Neural cell (in vitro differentiated cells): ENCODE measurements around the gene RBFA. TPM values are rescaled to one million over a fixed set of nuclear protein-coding genes. Genes with fewer than 3 reads are reported as not detected.

ENCODE experiments used
- H2AFZ ChIP-seq: fragments of 200-600, 300-800 bp; sonication (generic), shearing (Covaris generic); 2 replicates; pipeline ENCODE4 v1.6.0; 2014; ENCODE audit warnings: low read depth, mild to moderate bottlenecking, antibody characterized with exemption, low read length, moderate library complexity
- H3F3A ChIP-seq: fragments of 200-600 bp; shearing (Covaris generic); 2 replicates; pipeline ENCODE4 v1.6.1; 2016; ENCODE audit warnings: mild to moderate bottlenecking, moderate library complexity, mixed read lengths, antibody characterized with exemption, low read length; ENCODE audit not compliant: insufficient read depth, poor library complexity, severe bottlenecking
- H3K27ac ChIP-seq: fragments of 200-600, 300-800 bp; sonication (generic), shearing (Covaris generic); 2 replicates; pipeline ENCODE4 v1.5.1; 2014; ENCODE audit warnings: mild to moderate bottlenecking, low read length, moderate library complexity
- H3K27me3 ChIP-seq: fragments of 300-800, 200-600 bp; sonication (generic), shearing (Covaris generic); 2 replicates; pipeline ENCODE4 v1.6.0; 2014; ENCODE audit warnings: mild to moderate bottlenecking, low read depth, low read length, moderate library complexity; ENCODE audit not compliant: insufficient read depth
- H3K36me3 ChIP-seq: fragments of 300-800, 200-600 bp; sonication (generic), shearing (Covaris generic); 2 replicates; pipeline ENCODE4 v1.5.1; 2014; ENCODE audit warnings: mild to moderate bottlenecking, antibody characterized with exemption, low read length, moderate library complexity; ENCODE audit not compliant: insufficient read depth
- H3K4me2 ChIP-seq: fragments of 300-800, 200-600 bp; sonication (generic), shearing (Covaris generic); 2 replicates; pipeline ENCODE4 v1.6.0; 2014; ENCODE audit warnings: mild to moderate bottlenecking, low read length
- H3K4me3 ChIP-seq: fragments of 300-800, 200-600 bp; sonication (generic), shearing (Covaris generic); 2 replicates; pipeline ENCODE4 v1.5.1; 2014; ENCODE audit warnings: mild to moderate bottlenecking, low read length, moderate library complexity
- H3K79me2 ChIP-seq: fragments of 200-600 bp; shearing (Covaris generic); replicated peaks from 2 replicates; pipeline ENCODE4 v1.6.0; 2014; ENCODE audit warnings: mild to moderate bottlenecking, low read length, moderate library complexity; ENCODE audit not compliant: insufficient read depth
- H3K9ac ChIP-seq: fragments of 300-800, 200-600 bp; sonication (generic), shearing (Covaris generic); 2 replicates; pipeline ENCODE4 v1.6.1; 2016; ENCODE audit warnings: mild to moderate bottlenecking, low read length, mixed read lengths
- H3K9me2 ChIP-seq: fragments of 200-600 bp; shearing (Covaris generic); 2 replicates; pipeline ENCODE4 v1.6.1; 2016; ENCODE audit warnings: mild to moderate bottlenecking, low read length, mixed read lengths; ENCODE audit not compliant: insufficient read depth
- H3K9me3 ChIP-seq: fragments of 200-600, 300-800 bp; sonication (generic), shearing (Covaris generic); 2 replicates; pipeline ENCODE4 v1.6.1; 2016; ENCODE audit warnings: mild to moderate bottlenecking, mixed run types, low read length, moderate library complexity, mixed read lengths
- H4K20me1 ChIP-seq: fragments of 200-600 bp; shearing (Covaris generic); 2 replicates; pipeline ENCODE4 v1.6.1; 2016; ENCODE audit warnings: mild to moderate bottlenecking, mixed run types; ENCODE audit not compliant: insufficient read depth
- CTCF ChIP-seq: fragments of 450-650 bp; IDR thresholded peaks from 2 replicates; pipeline ENCODE4 v1.5.1; 2014; ENCODE audit warnings: antibody characterized with exemption, mild to moderate bottlenecking, moderate library complexity; ENCODE audit not compliant: poor library complexity, severe bottlenecking
- EP300 ChIP-seq: fragments of 450-650 bp; conservative IDR thresholded peaks from 2 replicates; pipeline ENCODE4 v1.6.1; 2014; ENCODE audit warnings: antibody characterized with exemption, mild to moderate bottlenecking, moderate library complexity; ENCODE audit not compliant: poor library complexity, severe bottlenecking
- EZH2 ChIP-seq: fragments of 200-600, 300-800 bp; shearing (Covaris generic), sonication (generic); IDR thresholded peaks from 2 replicates; pipeline ENCODE4 v1.6.1; 2014; ENCODE audit warnings: antibody characterized with exemption, low read length, borderline replicate concordance, mild to moderate bottlenecking; ENCODE audit not compliant: insufficient read depth, poor library complexity, severe bottlenecking
- MXI1 ChIP-seq: fragments of 450-650 bp; conservative IDR thresholded peaks from 2 replicates; pipeline ENCODE4 v1.6.1; 2014; ENCODE audit warnings: antibody characterized with exemption, mild to moderate bottlenecking; ENCODE audit not compliant: poor library complexity, severe bottlenecking
- POLR2AphosphoS5 ChIP-seq: IDR thresholded peaks from 2 replicates; pipeline ENCODE4 v1.6.1; 2012
- RAD21 ChIP-seq: fragments of 450-650 bp; conservative IDR thresholded peaks from 2 replicates; pipeline ENCODE4 v1.6.1; 2014; ENCODE audit warnings: antibody characterized with exemption, mild to moderate bottlenecking, moderate library complexity
- REST ChIP-seq: IDR thresholded peaks from 2 replicates; pipeline ENCODE4 v1.6.1; 2012; ENCODE audit warnings: borderline replicate concordance
- SMC3 ChIP-seq: fragments of 450-650 bp; conservative IDR thresholded peaks from 2 replicates; pipeline ENCODE4 v1.6.1; 2014; ENCODE audit warnings: antibody characterized with exemption, mild to moderate bottlenecking, moderate library complexity; ENCODE audit not compliant: poor library complexity
- TAF1 ChIP-seq: IDR thresholded peaks from 2 replicates; pipeline ENCODE4 v1.6.1; 2012; ENCODE audit warnings: low read depth
- polyA plus RNA-seq: library from polyadenylated mRNA; depleted of rRNA; stranded (reverse); fragments of >200 nt; gene quantifications from 2 replicates; pipeline ENCODE4 v1.2.3, GENCODE V29; 2014

RBFA gene
- polyA plus RNA-seq, 1 donor from 2014 or later: 78.1 TPM

- Histone ChIP-seq H2AFZ (no peak overlapping the region), H3F3A (no peaks in the 10 kb centered on the region), H3K9ac (no peak overlapping the region), H3K4me3 (no peak overlapping the region), H3K9me2 (no peaks in the 10 kb centered on the region), H3K27me3 (no peaks in the 10 kb centered on the region), H3K9me3 (no peaks in the 10 kb centered on the region), H4K20me1 (no peaks in the 10 kb centered on the region), H3K27ac (no peak overlapping the region), H3K36me3 (no peaks in the 10 kb centered on the region), H3K4me2 (no peak overlapping the region), H3K79me2 (no peaks in the 10 kb centered on the region)
- TF ChIP-seq RAD21 (no peak), CTCF (no peak), EP300 (no peak), REST (no peak), MXI1 (no peak), TAF1 (no peak), SMC3 (no peak), EZH2 (no peak), POLR2AphosphoS5 (no peak)
Measured at GRCh38 chr18:80074697-80075096, 40.5 kb downstream of the RBFA start.

GRCh38 chr18:80075940-80076339, 41.7 kb downstream of the RBFA start:
- Histone ChIP-seq H2AFZ (no peak overlapping the region), H3F3A (no peaks in the 10 kb centered on the region), H3K4me3 (no peak overlapping the region), H4K20me1 (no peaks in the 10 kb centered on the region), H3K9ac (no peak overlapping the region), H3K36me3 (no peaks in the 10 kb centered on the region), H3K27ac (no peak overlapping the region), H3K9me2 (no peaks in the 10 kb centered on the region), H3K27me3 (no peaks in the 10 kb centered on the region), H3K4me2 (no peak overlapping the region), H3K79me2 (no peaks in the 10 kb centered on the region), H3K9me3 (no peaks in the 10 kb centered on the region)
- TF ChIP-seq SMC3: no peak
- TF ChIP-seq TAF1: no peak
- no peak for TF ChIP-seq MXI1
- no peak for TF ChIP-seq EP300
- no peak for TF ChIP-seq REST
- no peak for TF ChIP-seq POLR2AphosphoS5
- TF ChIP-seq CTCF: no peak
- no peak for TF ChIP-seq RAD21
- TF ChIP-seq EZH2: no peak
